Measurements from ENCODE around the gene C16orf90. TPM values are rescaled to one million over a fixed set of nuclear protein-coding genes. Genes with fewer than 3 reads are reported as not detected.

Gene C16orf90
- total RNA-seq, 1 donor from 2014 or later, result not detected

GRCh38 chr16:3497771-3498170 lies 2.5 kb upstream of the C16orf90 start:
- Mint-ChIP-seq H3K36me3 (ENCODE audit: unreplicated experiment) (no peaks in the 10 kb centered on the region), H3K4me1 (ENCODE audit: unreplicated experiment) (peaks cover 16% of the 10 kb centered on the region), H3K4me3 (ENCODE audit: unreplicated experiment) (no peak overlapping the region), H3K27ac (ENCODE audit: unreplicated experiment) (no peak overlapping the region), H3K9me3 (ENCODE audit: unreplicated experiment) (no peaks in the 10 kb centered on the region), H3K27me3 (ENCODE audit: unreplicated experiment) (no peaks in the 10 kb centered on the region)
- DNase-seq (ENCODE audit: extremely low spot score, unreplicated experiment), result no peak
- no peak for TF ChIP-seq CTCF (IDR thresholded peaks at IDR 0.05)

GRCh38 chr16:3496386-3496785 lies 1.1 kb upstream of the C16orf90 start:
- H3K9me3 Mint-ChIP-seq (ENCODE audit: unreplicated experiment), result no peaks in the 10 kb centered on the region
- no peak for TF ChIP-seq CTCF (IDR thresholded peaks at IDR 0.05)
- no peaks in the 10 kb centered on the region for H3K27me3 Mint-ChIP-seq (ENCODE audit: unreplicated experiment)
- no peak for DNase-seq (ENCODE audit: extremely low spot score, unreplicated experiment)
- H3K4me1 Mint-ChIP-seq (ENCODE audit: unreplicated experiment), result peaks cover 4% of the 10 kb centered on the region
- no peak overlapping the region for H3K4me3 Mint-ChIP-seq (ENCODE audit: unreplicated experiment)
- H3K36me3 Mint-ChIP-seq (ENCODE audit: unreplicated experiment), result no peaks in the 10 kb centered on the region
- H3K27ac Mint-ChIP-seq (ENCODE audit: unreplicated experiment), result no peak overlapping the region

GRCh38 chr16:3494386-3494973 lies 809 bp downstream of the C16orf90 start:
- TF ChIP-seq CTCF (IDR thresholded peaks at IDR 0.05), result no peak
- Mint-ChIP-seq H3K36me3 (ENCODE audit: unreplicated experiment) (no peaks in the 10 kb centered on the region), H3K9me3 (ENCODE audit: unreplicated experiment) (no peaks in the 10 kb centered on the region), H3K4me3 (ENCODE audit: unreplicated experiment) (no peak overlapping the region), H3K27ac (ENCODE audit: unreplicated experiment) (no peak overlapping the region), H3K4me1 (ENCODE audit: unreplicated experiment) (no peaks in the 10 kb centered on the region), H3K27me3 (ENCODE audit: unreplicated experiment) (no peaks in the 10 kb centered on the region)
- no peak for DNase-seq (ENCODE audit: extremely low spot score, unreplicated experiment)

GRCh38 chr16:3492356-3492755 lies 2.9 kb downstream of the C16orf90 start:
- no peaks in the 10 kb centered on the region for H3K9me3 Mint-ChIP-seq (ENCODE audit: unreplicated experiment)
- H3K27me3 Mint-ChIP-seq (ENCODE audit: unreplicated experiment), result no peaks in the 10 kb centered on the region
- no peak overlapping the region for H3K27ac Mint-ChIP-seq (ENCODE audit: unreplicated experiment)
- no peaks in the 10 kb centered on the region for H3K4me1 Mint-ChIP-seq (ENCODE audit: unreplicated experiment)
- peaks cover 4% of the 10 kb centered on the region for H3K36me3 Mint-ChIP-seq (ENCODE audit: unreplicated experiment)
- no peak for TF ChIP-seq CTCF (IDR thresholded peaks at IDR 0.05)
- no peak for DNase-seq (ENCODE audit: extremely low spot score, unreplicated experiment)
- H3K4me3 Mint-ChIP-seq (ENCODE audit: unreplicated experiment), result no peak overlapping the region

- TF ChIP-seq CTCF (IDR thresholded peaks at IDR 0.05), result no peak
- Mint-ChIP-seq H3K9me3 (ENCODE audit: unreplicated experiment) (no peaks in the 10 kb centered on the region), H3K36me3 (ENCODE audit: unreplicated experiment) (peaks cover 10% of the 10 kb centered on the region), H3K27ac (ENCODE audit: unreplicated experiment) (no peak overlapping the region), H3K27me3 (ENCODE audit: unreplicated experiment) (no peaks in the 10 kb centered on the region), H3K4me3 (ENCODE audit: unreplicated experiment) (no peak overlapping the region), H3K4me1 (ENCODE audit: unreplicated experiment) (no peaks in the 10 kb centered on the region)
- DNase-seq (ENCODE audit: extremely low spot score, unreplicated experiment), result no peak
Measured at GRCh38 chr16:3490911-3491629, 4.2 kb downstream of the C16orf90 start.
